Stomach smooth muscle (tissue), 2 donors: ENCODE measurements around the gene TLE4.
"Not testable (repeated sequence)": the region's sequence is repeated elsewhere in the genome, so short reads cannot be mapped to it uniquely, and the experiment has no call there.

Experiments
- H3K27ac ChIP-seq: one replicate; pipeline ENCODE4 v1.7.0; 2013; ENCODE audit warnings: mild to moderate bottlenecking, low read length, inconsistent platforms
- H3K27me3 ChIP-seq, 2 donors: one replicate each; pipeline ENCODE4 v1.7.0; 2013; ENCODE audit warnings: low read length in 2 of 2; ENCODE audit not compliant: insufficient read depth in 2 of 2, control insufficient read depth in 1 of 2
- H3K36me3 ChIP-seq, 2 donors: one replicate each; pipeline ENCODE4 v1.7.0; 2013; ENCODE audit warnings: low read length in 2 of 2; ENCODE audit not compliant: control insufficient read depth in 2 of 2, insufficient read depth in 2 of 2
- H3K4me1 ChIP-seq: one replicate; pipeline ENCODE4 v1.7.0; 2013; ENCODE audit warnings: low read length; ENCODE audit not compliant: control insufficient read depth, insufficient read depth
- H3K4me3 ChIP-seq, 2 donors: one replicate each; pipeline ENCODE4 v1.7.0; 2013; ENCODE audit warnings: low read length in 2 of 2
- H3K9ac ChIP-seq, 2 donors: one replicate each; pipeline ENCODE4 v1.7.0; 2013; ENCODE audit warnings: low read length in 2 of 2, mild to moderate bottlenecking in 1 of 2
- H3K9me3 ChIP-seq, 2 donors: one replicate each; pipeline ENCODE4 v1.7.0; 2013; ENCODE audit warnings: low read length in 2 of 2; ENCODE audit not compliant: control insufficient read depth in 2 of 2
- donor health status: healthy.
- donor health status: Pancreatic carcinoma.

Gene TLE4

DNA sequence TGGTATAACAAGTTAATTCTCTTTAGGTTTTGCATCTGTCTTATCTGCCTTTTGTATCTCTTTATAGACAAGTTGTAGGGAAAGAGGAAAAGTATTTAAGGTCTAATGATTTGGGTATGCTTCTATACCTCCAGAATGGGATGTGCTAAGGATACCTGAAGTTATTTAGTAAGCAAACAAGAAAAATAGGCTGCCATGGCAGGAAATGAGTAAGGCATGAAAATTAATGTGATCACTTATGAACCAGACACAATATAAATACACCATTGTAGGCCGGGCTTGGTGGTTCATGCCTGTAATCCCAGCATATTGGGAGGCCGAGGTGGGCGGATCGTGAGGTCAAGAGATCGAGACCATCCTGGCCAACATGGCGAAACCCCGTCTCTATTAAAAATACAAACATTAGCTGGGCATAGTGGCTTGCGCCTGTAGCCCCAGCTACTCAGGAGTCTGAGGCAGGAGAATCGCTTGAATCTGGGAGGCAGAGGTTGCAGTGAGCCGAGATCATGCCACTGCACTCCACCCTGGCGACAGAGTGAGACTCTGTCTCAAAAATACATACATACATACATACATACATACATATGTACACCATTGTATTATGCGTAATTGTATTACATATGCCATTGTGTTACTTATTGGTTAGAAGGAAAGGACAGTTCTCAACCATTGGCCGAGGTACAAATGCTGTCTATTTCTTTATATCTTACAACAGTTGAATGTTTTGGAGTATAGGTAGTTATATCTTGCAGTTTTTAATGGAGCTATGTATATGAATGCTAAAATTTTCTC, 83.0 kb downstream of the TLE4 start:
- not testable (repeated sequence) for H3K4me3 ChIP-seq, H3K9ac ChIP-seq, H3K36me3 ChIP-seq, H3K27me3 ChIP-seq, H3K9me3 ChIP-seq, H3K4me1 ChIP-seq, H3K27ac ChIP-seq

DNA sequence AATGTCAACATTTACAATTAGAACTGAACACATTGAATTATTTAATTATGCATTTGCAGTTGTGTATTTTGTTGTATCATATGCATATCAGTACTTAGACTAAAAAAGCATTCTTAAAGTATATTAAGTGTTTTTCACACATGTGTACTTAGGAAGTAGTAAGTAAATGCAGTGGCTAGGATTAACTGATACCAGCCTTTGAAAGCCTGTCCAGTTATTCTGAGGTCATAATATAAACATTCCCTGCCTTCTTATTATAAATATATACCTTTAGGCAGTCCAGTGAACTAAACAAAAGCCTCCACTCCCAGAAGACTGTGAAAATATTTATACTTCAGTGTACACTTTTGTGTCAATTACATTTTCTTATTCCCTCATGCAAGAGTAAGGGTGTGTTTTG, 83.8 kb downstream of the TLE4 start:
- H3K9ac ChIP-seq: no peak overlapping the region
- peaks cover 0 to 4% of the 10 kb centered on the region in 2 donors for H3K36me3 ChIP-seq
- H3K4me3 ChIP-seq: no peak overlapping the region

DNA sequence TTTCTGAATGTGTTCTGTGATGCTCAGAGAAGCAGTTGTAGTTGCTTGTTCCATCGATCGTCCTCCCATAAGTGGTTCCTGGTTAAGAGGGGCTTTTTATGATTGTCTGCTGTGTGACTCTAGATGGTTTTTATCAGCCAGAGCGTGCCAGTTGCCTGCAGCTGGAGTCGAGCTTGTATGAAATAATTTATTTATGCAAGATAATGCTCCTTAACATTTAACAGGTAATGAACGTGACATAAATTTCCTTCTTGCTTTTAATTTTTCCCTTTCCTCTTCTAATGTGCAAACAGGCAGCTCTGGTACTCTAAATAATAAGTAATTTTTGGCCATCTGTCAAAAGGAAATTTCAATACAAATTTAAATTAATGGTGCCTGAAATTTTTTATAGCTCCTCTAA, 84.4 kb downstream of the TLE4 start:
- H3K27ac ChIP-seq: no peak overlapping the region
- peaks cover 0 to 4% of the 10 kb centered on the region in 2 donors for H3K36me3 ChIP-seq
- H3K9me3 ChIP-seq: no peaks in the 10 kb centered on the region
- no peaks in the 10 kb centered on the region for H3K27me3 ChIP-seq
- H3K9ac ChIP-seq: no peak overlapping the region
- peaks cover 6% of the 10 kb centered on the region for H3K4me1 ChIP-seq
- no peak overlapping the region for H3K4me3 ChIP-seq

More for the DNA sequence above, 83.8 kb downstream of the TLE4 start:
- Histone ChIP-seq H3K27ac (no peak overlapping the region), H3K27me3 (no peaks in the 10 kb centered on the region), H3K4me1 (peaks cover 6% of the 10 kb centered on the region), H3K9me3 (no peaks in the 10 kb centered on the region)

DNA sequence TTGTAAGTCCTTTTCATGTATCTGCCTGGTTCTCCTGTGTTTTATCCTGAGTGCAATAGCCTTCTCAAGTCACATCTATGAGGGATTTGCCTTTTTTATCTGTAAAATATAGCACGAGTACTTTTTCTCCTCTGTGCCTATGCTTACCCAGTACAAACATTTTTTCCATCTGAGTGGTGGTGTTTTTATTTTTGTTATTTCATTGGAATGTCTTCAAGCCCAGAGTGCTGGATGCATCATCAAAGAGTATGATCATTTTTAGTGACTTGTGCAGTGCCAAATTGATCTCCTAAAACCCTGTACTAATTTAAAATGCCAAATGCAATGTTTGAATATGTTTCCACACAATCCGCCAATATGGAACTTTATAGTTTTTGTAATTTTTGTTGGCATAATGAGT, 86.1 kb downstream of the TLE4 start:
- Histone ChIP-seq H3K9ac (no peak overlapping the region), H3K9me3 (no peaks in the 10 kb centered on the region), H3K27ac (no peak overlapping the region), H3K36me3 (no peaks in the 10 kb centered on the region), H3K4me1 (peaks cover 6% of the 10 kb centered on the region), H3K4me3 (no peak overlapping the region), H3K27me3 (no peaks in the 10 kb centered on the region)

DNA sequence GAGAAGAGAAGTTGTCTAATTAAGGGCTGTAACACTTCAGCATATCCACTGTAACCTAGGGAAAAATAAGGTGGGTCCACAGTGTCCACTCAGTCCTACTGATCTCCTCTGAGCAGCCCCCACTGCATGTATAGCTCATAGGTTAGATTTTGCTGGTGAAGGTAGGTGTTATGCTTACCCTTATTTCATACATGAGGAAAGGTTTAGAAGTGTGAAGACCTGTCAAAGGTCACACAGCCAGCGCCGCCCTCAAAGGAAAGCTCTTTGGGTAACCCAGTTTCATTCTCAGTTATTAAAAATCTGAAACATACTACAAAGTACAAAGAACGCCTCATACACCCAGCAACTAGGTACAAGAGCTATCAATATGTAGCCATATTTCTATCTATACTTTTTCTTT, 87.2 kb downstream of the TLE4 start:
- Histone ChIP-seq H3K9ac (no peak overlapping the region), H3K9me3 (no peaks in the 10 kb centered on the region), H3K4me1 (peaks cover 6% of the 10 kb centered on the region), H3K27ac (no peak overlapping the region), H3K27me3 (no peaks in the 10 kb centered on the region), H3K4me3 (no peak overlapping the region), H3K36me3 (no peaks in the 10 kb centered on the region)

DNA sequence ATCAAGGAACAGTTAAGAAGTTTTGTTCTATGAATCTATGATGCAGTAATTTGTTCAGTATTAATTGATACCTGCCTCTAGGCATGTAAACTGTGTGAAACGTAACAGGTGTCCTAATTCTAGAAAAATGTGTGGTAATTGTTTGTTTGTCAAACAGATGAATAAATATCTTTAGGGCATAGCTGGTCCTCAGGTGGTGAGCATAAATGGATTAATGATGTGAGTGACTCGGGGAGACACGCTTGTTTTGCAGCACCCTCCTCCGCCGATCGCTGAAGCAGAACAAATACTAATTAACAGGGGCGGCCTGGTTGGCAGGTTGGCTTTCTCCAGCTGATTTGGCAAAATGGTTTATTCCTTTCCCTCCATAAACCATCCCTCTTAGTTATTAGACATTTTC, 88.8 kb downstream of the TLE4 start:
- Histone ChIP-seq H3K27me3 (no peaks in the 10 kb centered on the region), H3K36me3 (no peaks in the 10 kb centered on the region), H3K4me3 (no peak overlapping the region), H3K9ac (no peak overlapping the region), H3K27ac (no peak overlapping the region), H3K9me3 (no peaks in the 10 kb centered on the region), H3K4me1 (peaks cover 6% of the 10 kb centered on the region)

DNA sequence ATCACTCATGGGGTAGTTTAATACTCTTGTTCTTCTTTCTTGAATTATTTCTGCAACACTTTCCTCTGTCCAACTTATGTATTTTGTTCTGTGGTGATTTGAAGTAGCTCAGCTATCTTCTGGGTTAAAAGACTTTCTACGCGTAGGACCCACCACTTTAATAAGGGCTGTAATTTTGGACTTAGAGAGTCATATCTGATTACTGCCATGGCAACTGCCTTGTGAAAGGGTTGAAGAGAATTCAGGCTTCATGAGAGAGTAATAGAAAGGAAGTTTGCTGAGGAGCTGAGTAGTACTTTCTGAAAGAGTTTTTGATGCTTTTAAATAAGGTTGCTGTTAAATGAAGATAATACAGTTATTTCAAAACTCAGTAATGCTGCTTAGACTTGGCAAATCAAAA, 89.5 kb downstream of the TLE4 start:
- Histone ChIP-seq H3K36me3 (no peaks in the 10 kb centered on the region), H3K4me3 (no peak overlapping the region), H3K27ac (no peak overlapping the region), H3K9me3 (no peaks in the 10 kb centered on the region), H3K9ac (no peak overlapping the region), H3K4me1 (peaks cover 2% of the 10 kb centered on the region), H3K27me3 (no peaks in the 10 kb centered on the region)

DNA sequence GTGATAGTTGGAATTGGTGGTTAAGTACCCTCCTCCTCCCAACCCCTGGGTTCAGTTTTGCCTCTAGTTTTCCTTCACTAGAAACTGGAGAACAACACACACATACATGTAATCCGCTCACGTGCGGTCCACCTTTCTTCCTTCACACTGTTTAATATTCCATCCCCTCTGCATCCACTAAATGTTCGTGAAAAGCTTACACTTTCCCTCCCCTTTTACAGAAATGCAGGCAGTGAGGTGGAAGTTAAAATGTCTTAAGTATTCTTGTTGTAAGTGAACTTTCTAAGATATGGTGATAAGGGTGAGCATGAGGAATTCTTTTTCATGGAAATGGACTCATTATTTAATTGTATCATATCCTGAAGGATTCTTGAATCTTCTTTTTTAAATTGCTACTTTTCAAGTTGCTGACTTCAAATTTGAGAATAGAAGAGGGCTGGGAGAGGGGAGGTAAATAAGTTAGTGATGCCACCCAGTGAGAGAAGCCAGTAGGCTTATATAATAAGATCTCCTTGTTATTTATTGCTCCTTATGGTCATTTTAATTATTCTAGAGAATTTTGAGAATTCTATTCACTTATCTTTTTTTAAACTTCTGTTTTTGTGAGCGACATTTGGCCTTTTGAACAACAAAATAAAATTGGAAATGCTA, 90.2 kb downstream of the TLE4 start:
- no peak overlapping the region for H3K4me3 ChIP-seq
- H3K9ac ChIP-seq: no peak overlapping the region
- no peaks in the 10 kb centered on the region for H3K4me1 ChIP-seq
- no peaks in the 10 kb centered on the region for H3K9me3 ChIP-seq
- no peaks in the 10 kb centered on the region for H3K27me3 ChIP-seq
- H3K36me3 ChIP-seq: no peaks in the 10 kb centered on the region
- no peak overlapping the region for H3K27ac ChIP-seq

DNA sequence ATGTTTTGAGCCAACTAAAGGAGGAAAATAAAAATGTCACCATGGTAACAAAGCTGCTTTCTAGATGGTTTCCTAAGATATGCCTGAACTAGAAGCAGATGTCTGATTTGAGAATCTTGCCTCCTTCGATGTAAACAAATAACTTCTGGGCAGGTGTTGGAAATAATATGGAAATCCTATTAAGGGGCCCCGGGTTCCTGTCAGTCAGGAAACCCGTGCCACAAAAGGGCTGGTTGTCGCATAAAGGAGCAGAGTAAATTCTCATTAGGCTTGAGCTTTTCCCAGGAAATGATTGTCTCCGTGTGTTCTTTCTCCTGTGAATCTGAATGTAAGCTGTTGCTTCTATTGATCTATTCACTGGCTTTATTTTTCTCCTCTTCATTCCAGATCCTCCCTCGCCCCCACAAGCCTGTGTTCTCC, 90.8 kb downstream of the TLE4 start:
- Histone ChIP-seq H3K27ac (no peak overlapping the region), H3K4me3 (no peak overlapping the region)

DNA sequence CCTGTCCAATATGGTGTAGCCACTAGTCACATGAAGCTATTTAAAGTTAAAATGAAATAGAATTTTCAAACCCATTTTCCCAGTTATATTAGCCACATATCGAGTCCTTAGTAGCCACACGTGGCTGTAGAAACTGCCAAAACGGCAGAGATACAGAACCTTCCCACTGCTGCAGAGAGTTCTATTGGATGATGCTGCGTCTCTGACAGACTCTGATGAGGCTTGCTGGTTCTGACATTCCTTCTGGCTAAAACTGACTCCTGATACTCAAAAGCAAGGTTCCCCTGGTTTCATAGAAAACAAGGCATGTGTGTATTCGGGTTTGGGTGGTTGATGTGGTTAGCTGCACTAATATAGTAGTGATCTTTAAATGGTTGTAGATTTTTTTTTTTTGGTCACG, 91.5 kb downstream of the TLE4 start:
- Histone ChIP-seq H3K4me3 (no peak overlapping the region), H3K9ac (peak overlapping the region in 1 of 2 donors; percentile 24), H3K36me3 (no peaks in the 10 kb centered on the region), H3K9me3 (no peaks in the 10 kb centered on the region), H3K27me3 (no peaks in the 10 kb centered on the region), H3K27ac (no peak overlapping the region), H3K4me1 (no peaks in the 10 kb centered on the region)

More for the DNA sequence above, 90.8 kb downstream of the TLE4 start:
- Histone ChIP-seq H3K27me3 (no peaks in the 10 kb centered on the region), H3K36me3 (no peaks in the 10 kb centered on the region), H3K9ac (no peak overlapping the region), H3K4me1 (no peaks in the 10 kb centered on the region), H3K9me3 (no peaks in the 10 kb centered on the region)

DNA sequence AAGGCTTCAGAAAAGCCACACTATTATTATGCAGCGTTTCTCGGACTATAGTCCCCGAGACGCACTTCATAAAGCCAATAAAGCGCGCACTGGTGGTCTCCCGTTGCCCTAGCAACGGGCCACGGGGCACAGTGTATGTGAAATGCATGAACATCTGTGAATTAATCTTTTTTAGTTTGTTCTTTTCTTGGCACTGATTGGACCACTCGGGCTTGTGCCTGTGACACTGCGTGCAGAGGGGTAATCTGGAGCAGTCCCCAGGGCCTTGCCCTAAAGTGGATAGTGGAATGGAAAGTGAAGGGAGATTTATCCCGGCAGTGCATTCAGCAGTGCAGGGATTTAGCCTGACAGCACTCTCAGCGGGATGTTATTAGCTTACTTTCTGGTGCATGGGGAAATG, 92.1 kb downstream of the TLE4 start:
- no peak overlapping the region for H3K4me3 ChIP-seq
- no peaks in the 10 kb centered on the region for H3K27me3 ChIP-seq
- H3K9ac ChIP-seq: peak overlapping the region in 1 of 2 donors; percentile 24
- no peaks in the 10 kb centered on the region for H3K36me3 ChIP-seq
- no peaks in the 10 kb centered on the region for H3K4me1 ChIP-seq
- H3K9me3 ChIP-seq: no peaks in the 10 kb centered on the region
- H3K27ac ChIP-seq: no peak overlapping the region
